GM12873 (cell line): ENCODE results near the gene KIF24.

Source experiments
- CTCF ChIP-seq: IDR thresholded peaks from 2 replicates; pipeline ENCODE4 v1.5.1; 2012; ENCODE audit warnings: low read depth, mild to moderate bottlenecking, moderate library complexity, low read length, control low read depth; ENCODE audit not compliant: insufficient read depth; ENCODE audit errors: missing control alignments

The KIF24 gene

DNA sequence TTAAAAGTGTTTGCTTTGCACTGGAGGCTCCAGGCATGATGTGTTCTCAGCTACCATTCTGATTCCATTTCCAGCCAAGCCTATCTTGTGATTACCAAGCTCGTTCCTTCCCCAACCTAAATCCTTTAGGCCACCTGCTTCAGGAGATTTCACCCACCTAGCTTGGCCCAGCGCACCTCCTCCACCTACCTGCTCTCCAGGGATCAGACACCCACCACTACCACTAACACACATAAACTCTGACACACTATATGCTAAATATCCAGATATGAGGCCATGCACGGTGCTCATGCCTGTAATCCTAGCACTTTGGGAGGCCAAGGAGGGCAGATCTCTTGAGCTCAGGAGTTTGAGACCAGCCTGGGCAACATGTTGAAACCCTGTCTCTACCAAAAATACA is 45.3 kb upstream of the KIF24 start:
- TF ChIP-seq CTCF, result no peak

DNA sequence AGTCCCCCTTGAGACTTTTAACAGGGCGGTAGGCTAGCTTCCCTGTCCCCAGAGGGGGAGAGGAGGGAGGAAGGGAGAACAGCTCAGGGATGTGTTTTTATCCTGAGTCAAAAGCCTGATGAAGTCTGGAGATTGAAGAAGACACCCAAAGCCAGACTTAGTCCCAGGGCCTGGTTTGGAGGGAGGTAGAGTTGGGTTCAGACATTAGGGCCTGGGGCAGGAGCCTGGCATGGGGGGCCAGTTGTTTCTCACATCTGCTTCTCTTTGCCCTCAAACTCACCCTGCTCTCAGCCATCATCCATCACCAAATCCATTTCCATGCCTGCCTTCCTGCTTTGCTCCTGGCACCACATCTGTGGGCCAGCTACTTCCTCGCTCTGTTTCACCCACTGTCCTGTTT is 44.7 kb upstream of the KIF24 start:
- no peak for TF ChIP-seq CTCF

DNA sequence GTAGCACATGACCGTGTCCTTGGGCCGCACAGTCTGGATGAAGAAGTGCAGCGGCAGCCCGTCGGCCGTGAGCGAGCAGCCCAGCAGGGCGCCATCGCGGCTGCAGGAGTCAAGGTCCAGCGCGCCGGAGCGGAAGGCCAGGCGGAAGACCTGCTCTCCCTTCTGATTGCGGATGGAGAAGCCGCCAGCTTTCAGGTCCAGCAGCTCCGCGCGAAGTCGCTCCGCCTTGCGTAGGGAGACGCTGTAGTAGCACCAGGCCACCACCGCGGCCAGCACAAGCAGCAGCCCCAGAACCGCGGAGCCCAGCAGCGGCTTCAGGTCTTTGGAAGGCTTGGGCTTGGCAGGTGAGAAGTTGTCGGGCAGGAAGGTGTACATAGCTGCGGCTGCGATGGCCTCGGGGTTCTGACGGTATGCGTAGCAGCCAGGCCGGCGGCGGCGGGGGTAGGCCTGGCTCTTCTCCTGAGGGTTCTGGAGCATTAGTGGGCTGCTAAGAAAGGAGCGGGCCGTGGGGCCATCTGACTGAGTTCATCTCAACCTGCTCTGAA is 43.5 kb upstream of the KIF24 start:
- TF ChIP-seq CTCF, result no peak

- TF ChIP-seq CTCF, result no peak
Measured at GRCh38 chr9:34371886-34372466, 42.9 kb upstream of the KIF24 start.

DNA sequence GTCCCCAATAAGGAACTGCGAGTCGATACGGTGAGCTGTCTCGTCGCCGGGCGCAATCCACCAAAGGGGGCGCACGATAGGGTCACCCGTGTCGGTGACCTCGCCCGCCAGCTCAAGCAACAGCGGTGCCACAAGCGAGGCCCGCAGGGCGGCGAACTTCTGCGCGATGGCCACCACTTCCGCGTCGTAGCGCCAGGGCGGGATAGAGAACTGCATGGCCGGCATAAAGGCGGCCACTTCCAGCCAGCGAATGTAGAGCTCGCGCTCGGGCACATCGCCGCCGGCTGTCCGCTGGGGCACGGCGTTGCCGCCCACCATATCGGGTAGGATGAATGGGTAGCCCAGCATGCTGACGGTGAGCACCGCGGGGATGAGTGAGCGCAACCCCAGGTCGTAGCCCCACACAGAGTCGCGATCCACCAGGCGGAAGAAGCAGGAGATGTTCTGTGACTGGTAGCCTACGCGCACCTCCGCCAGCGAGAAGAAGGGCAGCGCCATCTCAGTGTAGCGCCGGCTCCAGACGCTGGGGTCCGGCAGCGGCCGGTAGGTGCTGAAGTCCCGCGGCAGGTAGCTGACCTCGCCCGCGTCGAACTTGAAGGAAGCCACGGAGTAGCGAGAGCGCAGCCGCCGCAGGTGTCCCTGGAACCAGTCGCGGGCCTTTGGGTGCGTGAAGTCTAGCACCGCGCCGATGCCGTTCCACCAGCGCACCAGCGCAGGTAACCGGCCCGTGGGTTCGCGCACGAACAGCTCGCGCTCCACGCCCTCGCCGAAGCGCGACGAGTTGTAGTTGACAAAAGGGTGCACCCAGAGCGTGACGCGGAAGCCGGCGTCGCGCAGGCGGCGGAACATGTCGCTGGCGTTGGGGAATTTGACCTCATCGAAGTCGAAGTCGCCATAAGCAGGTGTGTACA is 42.2 kb upstream of the KIF24 start:
- no peak for TF ChIP-seq CTCF

DNA sequence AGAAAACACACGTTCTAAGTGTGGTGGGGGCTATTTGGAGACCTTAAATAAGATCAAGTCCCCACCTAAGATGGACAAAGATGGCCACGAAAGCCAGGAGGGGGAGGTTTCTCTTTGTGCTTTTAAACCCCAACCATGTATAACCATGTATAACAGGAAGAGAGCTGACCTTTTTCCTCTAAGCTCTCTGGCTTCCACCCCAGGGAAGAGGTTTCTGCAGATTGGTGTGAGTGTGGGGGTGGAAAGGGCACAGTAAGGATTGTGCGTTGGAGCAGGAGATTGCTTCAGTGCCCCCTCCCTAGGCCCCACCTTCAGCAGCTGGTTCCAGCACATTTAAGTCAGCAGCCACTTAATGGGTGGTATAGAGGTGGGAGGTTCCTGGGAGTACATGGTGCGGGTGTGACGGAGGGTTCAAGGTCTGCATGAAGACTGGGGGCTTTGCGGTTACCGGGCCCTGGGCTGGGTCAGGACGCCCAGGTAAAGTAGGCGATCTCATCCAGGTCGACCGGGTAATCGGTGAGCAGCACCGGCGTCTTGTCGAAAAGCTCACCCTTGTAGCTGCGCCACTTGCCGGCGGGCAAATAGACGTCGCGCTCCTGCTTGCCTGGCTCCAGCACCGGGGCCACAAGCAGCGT is 41.4 kb upstream of the KIF24 start:
- TF ChIP-seq CTCF, result no peak

DNA sequence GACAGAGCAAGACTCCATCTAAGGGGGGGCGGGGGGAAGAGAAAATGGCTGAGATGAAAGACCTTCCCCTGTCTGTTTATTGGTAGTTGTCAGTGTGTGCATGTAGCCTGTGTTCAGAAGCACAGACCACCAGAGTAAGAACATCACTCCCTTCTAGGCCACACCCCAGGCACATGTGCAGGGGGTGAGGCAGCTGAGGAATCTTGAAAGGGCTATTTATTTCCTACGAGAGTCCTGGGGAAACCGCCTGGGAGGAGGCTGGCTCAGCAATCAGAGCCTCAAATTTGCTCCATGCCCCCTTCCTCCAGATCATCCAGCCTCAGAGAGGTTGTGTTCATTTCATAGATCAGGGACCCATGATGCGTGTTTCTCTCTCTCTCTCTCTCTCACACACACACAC is 40.6 kb upstream of the KIF24 start:
- no peak for TF ChIP-seq CTCF
